Measurements from ENCODE around the gene CBR3.

Gene CBR3

GRCh38 chr21:36104317-36105300 lies 30.3 kb upstream of the CBR3 start:
- Histone ChIP-seq H3K36me3 (replicated peaks) (no peaks in the 10 kb centered on the region), H3K4me3 (no peak overlapping the region), H3K9me3 (no peaks in the 10 kb centered on the region), H3K27me3 (ENCODE audit: low read depth) (peaks cover 13% of the 10 kb centered on the region), H3K4me1 (no peaks in the 10 kb centered on the region)
- in situ Hi-C loops (cut with MboI; ENCODE audit: low sequenced_read_pairs): no loop called here
- peak; percentile 21 to 80 for DNase-seq (ENCODE audit: low spot score in 2 of 2)

GRCh38 chr21:36105327-36105842 lies 29.5 kb upstream of the CBR3 start:
- Histone ChIP-seq H3K4me3 (no peak overlapping the region), H3K36me3 (replicated peaks) (no peaks in the 10 kb centered on the region), H3K4me1 (no peaks in the 10 kb centered on the region), H3K9me3 (no peaks in the 10 kb centered on the region), H3K27me3 (ENCODE audit: low read depth) (peaks cover 13% of the 10 kb centered on the region)
- DNase-seq (ENCODE audit: low spot score in 2 of 2): no peak
- in situ Hi-C loops (cut with MboI; ENCODE audit: low sequenced_read_pairs): no loop called here

GRCh38 chr21:36109868-36110267 lies 25.0 kb upstream of the CBR3 start:
- no peak for DNase-seq (ENCODE audit: low spot score in 2 of 2)
- Histone ChIP-seq H3K9me3 (no peaks in the 10 kb centered on the region), H3K4me3 (no peak overlapping the region)

GRCh38 chr21:36111238-36111637 lies 23.6 kb upstream of the CBR3 start:
- H3K9me3 ChIP-seq: no peaks in the 10 kb centered on the region
- in situ Hi-C loops (cut with MboI; ENCODE audit: low sequenced_read_pairs): no loop called here
- peaks cover 3% of the 10 kb centered on the region for H3K4me1 ChIP-seq
- DNase-seq (ENCODE audit: low spot score in 2 of 2): no peak
- H3K4me3 ChIP-seq: no peak overlapping the region
- no peaks in the 10 kb centered on the region; the same call in 1 of the 2 replicates for H3K27me3 ChIP-seq (ENCODE audit: low read depth)
- no peaks in the 10 kb centered on the region for H3K36me3 ChIP-seq (replicated peaks)

More at GRCh38 chr21:36109868-36110267, 25.0 kb upstream of the CBR3 start:
- Histone ChIP-seq H3K36me3 (replicated peaks) (no peaks in the 10 kb centered on the region), H3K4me1 (peaks cover 3% of the 10 kb centered on the region), H3K27me3 (ENCODE audit: low read depth) (peaks cover 11% of the 10 kb centered on the region)
- in situ Hi-C loops (cut with MboI; ENCODE audit: low sequenced_read_pairs): no loop called here

- H3K4me1 ChIP-seq: peaks cover 3% of the 10 kb centered on the region
- H3K9me3 ChIP-seq: no peaks in the 10 kb centered on the region
- no peaks in the 10 kb centered on the region for H3K36me3 ChIP-seq (replicated peaks)
- in situ Hi-C loops (cut with MboI; ENCODE audit: low sequenced_read_pairs): no loop called here
- no peak for DNase-seq (ENCODE audit: low spot score in 2 of 2)
- no peaks in the 10 kb centered on the region for H3K27me3 ChIP-seq (ENCODE audit: low read depth)
- no peak overlapping the region for H3K4me3 ChIP-seq
Observed at GRCh38 chr21:36113647-36114428, 21.0 kb upstream of the CBR3 start.

DNA sequence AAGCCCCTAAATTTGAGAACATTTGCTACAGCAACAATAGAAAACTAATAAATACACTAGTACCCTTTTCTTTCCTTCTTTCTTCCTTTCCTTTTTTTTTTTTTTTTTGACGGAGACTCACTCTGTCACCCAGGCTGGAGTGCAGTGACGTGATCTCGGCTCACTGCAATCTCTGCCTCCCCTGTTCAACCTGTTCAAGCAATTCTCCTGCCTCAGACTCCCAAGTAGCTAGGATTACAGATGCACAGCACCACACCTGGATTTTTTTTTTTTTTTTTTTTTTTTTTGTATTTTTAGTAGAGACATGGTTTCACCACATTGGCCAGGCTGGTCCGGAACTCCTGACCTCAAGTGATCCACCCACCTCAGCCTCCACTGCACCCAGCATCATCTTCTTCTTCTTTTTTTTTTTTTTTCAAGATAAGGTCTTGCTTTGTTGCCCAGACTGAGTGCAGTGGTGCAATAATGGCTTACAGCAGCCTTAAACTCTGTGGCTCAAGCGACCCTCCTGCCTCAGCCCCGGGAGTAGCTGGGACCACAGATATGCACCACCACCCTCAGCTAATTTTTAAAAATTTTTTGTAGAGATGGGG lies 19.6 kb upstream of the CBR3 start:
- in situ Hi-C loops (cut with MboI; ENCODE audit: low sequenced_read_pairs): no loop called here
- no peak overlapping the region for H3K4me3 ChIP-seq

GRCh38 chr21:36117286-36117741 lies 17.6 kb upstream of the CBR3 start:
- Histone ChIP-seq H3K4me1 (peaks cover 3% of the 10 kb centered on the region), H3K27me3 (ENCODE audit: low read depth) (no peaks in the 10 kb centered on the region), H3K4me3 (no peak overlapping the region), H3K36me3 (replicated peaks) (no peaks in the 10 kb centered on the region), H3K9me3 (no peaks in the 10 kb centered on the region)
- DNase-seq (ENCODE audit: low spot score in 2 of 2): no peak
- in situ Hi-C loops (cut with MboI; ENCODE audit: low sequenced_read_pairs): no loop called here

More for the DNA sequence above, 19.6 kb upstream of the CBR3 start:
- no peaks in the 10 kb centered on the region for H3K27me3 ChIP-seq (ENCODE audit: low read depth)
- H3K9me3 ChIP-seq: no peaks in the 10 kb centered on the region
- DNase-seq (ENCODE audit: low spot score in 2 of 2): no peak
- no peaks in the 10 kb centered on the region for H3K36me3 ChIP-seq (replicated peaks)
- H3K4me1 ChIP-seq: peaks cover 3% of the 10 kb centered on the region

- in situ Hi-C loops (cut with MboI; ENCODE audit: low sequenced_read_pairs): no loop called here
- no peaks in the 10 kb centered on the region for H3K4me1 ChIP-seq
- H3K9me3 ChIP-seq: no peaks in the 10 kb centered on the region
- H3K4me3 ChIP-seq: no peak overlapping the region
- no peak for DNase-seq (ENCODE audit: low spot score in 2 of 2)
- no peaks in the 10 kb centered on the region for H3K27me3 ChIP-seq (ENCODE audit: low read depth)
- no peaks in the 10 kb centered on the region for H3K36me3 ChIP-seq (replicated peaks)
Observed at GRCh38 chr21:36120304-36120888, 14.5 kb upstream of the CBR3 start.

DNA sequence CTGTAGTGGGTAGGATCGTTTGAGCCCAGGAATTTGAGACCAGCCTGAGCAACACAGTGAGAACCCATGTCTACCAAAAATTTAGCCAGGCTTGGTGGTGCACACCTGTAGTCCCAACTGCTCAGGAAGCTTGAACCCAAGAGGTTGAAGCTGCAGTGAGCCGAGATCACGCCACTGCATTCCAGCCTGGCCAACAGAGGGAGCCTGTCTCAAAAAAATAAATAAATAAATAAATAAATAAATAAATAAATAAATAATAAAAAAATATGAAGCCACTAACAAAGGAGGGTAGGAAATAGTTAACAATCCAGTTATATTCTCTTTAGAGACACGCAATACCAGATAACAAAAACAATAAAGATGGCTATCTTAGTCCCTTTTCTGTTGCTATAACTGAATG lies 11.9 kb upstream of the CBR3 start:
- in situ Hi-C loops (cut with MboI; ENCODE audit: low sequenced_read_pairs): no loop called here
- DNase-seq (ENCODE audit: low spot score in 2 of 2): no peak
- Histone ChIP-seq H3K4me1 (no peaks in the 10 kb centered on the region), H3K27me3 (ENCODE audit: low read depth) (no peaks in the 10 kb centered on the region), H3K36me3 (replicated peaks) (no peaks in the 10 kb centered on the region), H3K9me3 (no peaks in the 10 kb centered on the region), H3K4me3 (no peak overlapping the region)

- in situ Hi-C loops (cut with MboI; ENCODE audit: low sequenced_read_pairs): no loop called here
- no peaks in the 10 kb centered on the region for H3K9me3 ChIP-seq
- H3K27me3 ChIP-seq (ENCODE audit: low read depth): no peaks in the 10 kb centered on the region
- H3K4me3 ChIP-seq: no peak overlapping the region
- no peaks in the 10 kb centered on the region for H3K36me3 ChIP-seq (replicated peaks)
- DNase-seq (ENCODE audit: low spot score in 2 of 2): no peak
- no peaks in the 10 kb centered on the region for H3K4me1 ChIP-seq
Observed at GRCh38 chr21:36124395-36124794, 10.5 kb upstream of the CBR3 start.

GRCh38 chr21:36125512-36126207 lies 9.2 kb upstream of the CBR3 start:
- peak; percentile 51 to 73 for DNase-seq (ENCODE audit: low spot score in 2 of 2)
- H3K9me3 ChIP-seq: no peaks in the 10 kb centered on the region
- in situ Hi-C loops (cut with MboI; ENCODE audit: low sequenced_read_pairs): no loop called here
- H3K4me1 ChIP-seq: peaks cover under 1% of the 10 kb centered on the region; the same call in 1 of the 2 replicates
- H3K4me3 ChIP-seq: no peak overlapping the region
- no peaks in the 10 kb centered on the region for H3K36me3 ChIP-seq (replicated peaks)
- H3K27me3 ChIP-seq (ENCODE audit: low read depth): no peaks in the 10 kb centered on the region

DNA sequence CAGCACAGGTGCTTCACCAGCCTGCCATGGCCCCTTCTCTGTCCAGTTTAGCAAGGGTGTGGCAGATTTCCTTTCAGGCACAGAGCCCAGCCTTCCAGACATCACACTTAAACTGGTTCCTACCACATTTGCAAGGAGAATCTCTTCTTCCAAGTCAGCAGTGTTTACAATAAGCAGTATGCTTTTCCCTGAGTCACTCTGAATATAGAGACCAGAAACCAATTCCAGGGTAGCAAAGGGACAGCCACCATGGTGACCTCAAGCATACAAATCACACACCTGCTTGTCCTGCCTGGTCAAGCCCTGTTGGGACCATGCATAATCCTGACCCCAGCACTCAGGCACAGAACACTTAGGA lies 8.7 kb upstream of the CBR3 start:
- Histone ChIP-seq H3K27me3 (ENCODE audit: low read depth) (no peaks in the 10 kb centered on the region), H3K4me3 (no peak overlapping the region), H3K4me1 (peaks cover 2% of the 10 kb centered on the region; the same call in 1 of the 2 replicates), H3K36me3 (replicated peaks) (no peaks in the 10 kb centered on the region), H3K9me3 (no peaks in the 10 kb centered on the region)
- DNase-seq (ENCODE audit: low spot score in 2 of 2): no peak
- in situ Hi-C loops (cut with MboI; ENCODE audit: low sequenced_read_pairs): no loop called here
